A673 (cell line): ENCODE measurements around the gene MYBPC3. TPM values are rescaled to one million over a fixed set of nuclear protein-coding genes. Genes with fewer than 3 reads are reported as not detected.

Experiments
- BruUV-seq: library from RNA; stranded (reverse); fragments of 400-500 nt; replicated peaks from 2 replicates; lab custom pipeline; 2021; lab: Mats Ljungman, UMichigan
- CTCF ChIA-PET: fragments of 300-600 bp; sonication (Branson Sonifier 250); formaldehyde crosslinking; loops from one replicate; lab custom pipeline; 2022; ENCODE audit warnings: antibody characterized with exemption; lab: Charles Lee
- POLR2A ChIA-PET: fragments of 300-600 bp; sonication (Branson Sonifier 250); formaldehyde crosslinking; loops from one replicate; lab custom pipeline; 2022; ENCODE audit warnings: antibody characterized with exemption; ENCODE audit not compliant: low non-redundant PET; lab: Charles Lee
- DNase-seq: peaks from one replicate; pipeline ENCODE4 v3.0.0-alpha.2; 2015; ENCODE audit warnings: low spot score
- H3K27ac ChIP-seq: fragments of 200-600 bp; sonication (generic); 2 replicates; pipeline ENCODE4 v1.5.1; 2016; ENCODE audit warnings: mixed run types, low read depth, mild to moderate bottlenecking, mixed read lengths, antibody characterized with exemption, low read length; ENCODE audit not compliant: poor library complexity, severe bottlenecking
- H3K27me3 ChIP-seq: fragments of 200-600 bp; sonication (generic); replicated peaks from 2 replicates; pipeline ENCODE4 v1.6.1; 2017; ENCODE audit warnings: mixed run types, low read depth, mild to moderate bottlenecking, mixed read lengths, antibody characterized with exemption, low read length; ENCODE audit not compliant: insufficient read depth, poor library complexity
- H3K36me3 ChIP-seq: fragments of 200-600 bp; sonication (generic); 2 replicates; pipeline ENCODE4 v1.6.1; 2016; ENCODE audit warnings: mixed run types, mild to moderate bottlenecking, mixed read lengths, antibody characterized with exemption, low read length; ENCODE audit not compliant: insufficient read depth, poor library complexity, severe bottlenecking
- H3K4me1 ChIP-seq: fragments of 200-600 bp; sonication (generic); 2 replicates; pipeline ENCODE4 v1.6.1; 2017; ENCODE audit warnings: mixed run types, mild to moderate bottlenecking, mixed read lengths, antibody characterized with exemption, low read length; ENCODE audit not compliant: insufficient read depth, poor library complexity, severe bottlenecking
- H3K4me3 ChIP-seq: fragments of 200-600 bp; sonication (generic); 2 replicates; pipeline ENCODE4 v1.5.1; 2016; ENCODE audit warnings: low read depth, mixed run types, mild to moderate bottlenecking, mixed read lengths, low read length; ENCODE audit not compliant: poor library complexity, severe bottlenecking
- H3K9me3 ChIP-seq: fragments of 200-600 bp; sonication (generic); 2 replicates; pipeline ENCODE4 v1.6.1; 2016; ENCODE audit warnings: mixed run types, low read depth, mild to moderate bottlenecking, mixed read lengths, antibody characterized with exemption, low read length; ENCODE audit not compliant: poor library complexity, severe bottlenecking
- EZH2 ChIP-seq: fragments of 200-600 bp; sonication (generic); IDR thresholded peaks from 2 replicates; pipeline ENCODE4 v1.6.1; 2017; ENCODE audit warnings: borderline replicate concordance, low read depth, mild to moderate bottlenecking, mixed read lengths, antibody characterized with exemption, low read length; ENCODE audit not compliant: poor library complexity, severe bottlenecking
- intact Hi-C: fragments of 100-400 bp; cut with micrococcal nuclease; formaldehyde crosslinking; loops from one replicate; pipeline ENCODE4 v1.10.0; 2022; ENCODE audit not compliant: unreplicated experiment
- total RNA-seq: library from RNA; stranded (reverse); gene quantifications from 2 replicates; pipeline ENCODE4 v1.2.3, GENCODE V29; 2021
- TF ChIP-seq, protein P1 (sequence below): fragments of 300-800, 200-600 bp; sonication (generic); conservative IDR thresholded peaks from 2 replicates; pipeline ENCODE4 v1.5.1; 2017; ENCODE audit warnings: low read depth, mild to moderate bottlenecking, antibody characterized with exemption, low read length, moderate library complexity, mixed read lengths

MYBPC3 gene
- total RNA-seq, 1 experiment from 2014 or later, result not detected

- H3K9me3 ChIP-seq, result no peaks in the 10 kb centered on the region
- CTCF ChIA-PET, result interaction anchor here (0.6 kb wide), 1 partner anchor 119 kb away, joined by 5 read pairs; the partner anchor contains the start of gene DDB2
- H3K4me3 ChIP-seq, result no peak overlapping the region
- no peak for DNase-seq
- no peaks in the 10 kb centered on the region for H3K4me1 ChIP-seq
- intact Hi-C loops, result no loop called here
- H3K27ac ChIP-seq, result no peak overlapping the region
- TF ChIP-seq, protein P1, sequence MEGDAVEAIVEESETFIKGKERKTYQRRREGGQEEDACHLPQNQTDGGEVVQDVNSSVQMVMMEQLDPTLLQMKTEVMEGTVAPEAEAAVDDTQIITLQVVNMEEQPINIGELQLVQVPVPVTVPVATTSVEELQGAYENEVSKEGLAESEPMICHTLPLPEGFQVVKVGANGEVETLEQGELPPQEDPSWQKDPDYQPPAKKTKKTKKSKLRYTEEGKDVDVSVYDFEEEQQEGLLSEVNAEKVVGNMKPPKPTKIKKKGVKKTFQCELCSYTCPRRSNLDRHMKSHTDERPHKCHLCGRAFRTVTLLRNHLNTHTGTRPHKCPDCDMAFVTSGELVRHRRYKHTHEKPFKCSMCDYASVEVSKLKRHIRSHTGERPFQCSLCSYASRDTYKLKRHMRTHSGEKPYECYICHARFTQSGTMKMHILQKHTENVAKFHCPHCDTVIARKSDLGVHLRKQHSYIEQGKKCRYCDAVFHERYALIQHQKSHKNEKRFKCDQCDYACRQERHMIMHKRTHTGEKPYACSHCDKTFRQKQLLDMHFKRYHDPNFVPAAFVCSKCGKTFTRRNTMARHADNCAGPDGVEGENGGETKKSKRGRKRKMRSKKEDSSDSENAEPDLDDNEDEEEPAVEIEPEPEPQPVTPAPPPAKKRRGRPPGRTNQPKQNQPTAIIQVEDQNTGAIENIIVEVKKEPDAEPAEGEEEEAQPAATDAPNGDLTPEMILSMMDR, result no peak
- TF ChIP-seq EZH2, result no peak
- peaks cover 12% of the 10 kb centered on the region for H3K36me3 ChIP-seq
- POLR2A ChIA-PET, result no interaction called here
- no TSS peak for BruUV-seq
- no peaks in the 10 kb centered on the region for H3K27me3 ChIP-seq
Measured at GRCh38 chr11:47333886-47334443, 18.5 kb downstream of the MYBPC3 start.

DNA sequence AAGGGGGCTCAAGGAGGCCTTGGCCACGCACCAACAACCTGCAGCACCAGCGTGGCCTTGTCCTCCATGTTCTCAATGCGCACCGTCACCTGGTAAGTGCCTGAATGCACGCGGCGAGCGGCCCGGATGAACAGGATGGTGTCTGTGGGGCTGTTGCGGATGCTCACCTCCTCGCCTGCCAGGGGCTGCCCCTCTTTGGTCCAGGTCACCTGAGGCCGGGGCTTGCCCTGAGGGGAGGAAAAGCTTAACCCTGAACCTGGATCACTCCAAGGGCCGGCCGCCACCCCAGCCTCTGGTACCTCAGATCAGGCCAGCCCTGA is 19.0 kb downstream of the MYBPC3 start:
- POLR2A ChIA-PET, result no interaction called here
- CTCF ChIA-PET, result no interaction called here
- no peak for DNase-seq
- Histone ChIP-seq H3K4me3 (no peak overlapping the region), H3K9me3 (no peaks in the 10 kb centered on the region), H3K36me3 (peaks cover 17% of the 10 kb centered on the region), H3K27ac (no peak overlapping the region), H3K27me3 (no peaks in the 10 kb centered on the region), H3K4me1 (no peaks in the 10 kb centered on the region)
- TF ChIP-seq EZH2, result no peak
- TF ChIP-seq, protein P1, result no peak
- no TSS peak for BruUV-seq
- intact Hi-C loops, result no loop called here

DNA sequence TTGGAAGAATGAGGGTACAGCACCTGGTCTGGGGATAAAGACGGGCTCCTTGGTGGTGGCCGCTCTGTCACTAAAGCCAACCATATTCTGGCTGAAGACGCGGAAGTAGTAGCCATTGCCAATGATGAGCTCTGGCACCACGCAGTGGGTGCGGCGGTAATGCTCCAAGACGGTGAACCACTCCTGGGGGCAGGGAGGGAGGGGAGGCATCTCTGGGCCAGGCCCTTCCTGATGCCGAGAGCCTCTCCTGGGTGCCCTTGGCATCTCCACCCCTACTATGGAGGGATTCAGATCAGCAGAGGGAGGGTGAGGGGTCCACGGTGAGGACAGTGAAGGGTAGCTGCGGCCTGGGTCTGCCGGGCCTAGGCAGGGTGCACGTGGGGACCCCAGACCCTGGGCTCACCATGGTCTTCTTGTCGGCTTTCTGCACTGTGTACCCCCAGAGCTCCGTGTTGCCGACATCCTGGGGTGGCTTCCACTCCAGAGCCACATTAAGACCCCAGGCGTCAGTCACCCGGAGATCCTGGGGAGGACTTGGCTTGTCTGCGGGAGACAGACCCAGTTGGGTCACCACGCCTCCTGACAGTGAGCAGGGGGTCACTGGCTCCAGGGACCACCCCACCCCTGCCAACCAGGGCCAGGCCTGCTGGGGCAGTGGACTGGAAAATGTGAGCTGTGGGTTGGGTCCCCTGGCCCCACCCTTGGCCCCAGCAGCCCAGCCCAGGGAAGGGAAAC is 19.5 kb downstream of the MYBPC3 start:
- POLR2A ChIA-PET, result no interaction called here
- Histone ChIP-seq H3K27me3 (no peaks in the 10 kb centered on the region), H3K27ac (no peak overlapping the region), H3K36me3 (peaks cover 22% of the 10 kb centered on the region), H3K4me3 (no peak overlapping the region), H3K9me3 (no peaks in the 10 kb centered on the region), H3K4me1 (no peaks in the 10 kb centered on the region)
- no TSS peak for BruUV-seq
- CTCF ChIA-PET, result no interaction called here
- no peak for DNase-seq
- intact Hi-C loops, result no loop called here
- TF ChIP-seq, protein P1, result no peak
- no peak for TF ChIP-seq EZH2
